GM19463 (cell line): Measurements from ENCODE around the gene RABEP2.
"Not testable (repeated sequence)": the region's sequence is repeated elsewhere in the genome, so short reads cannot be mapped to it uniquely, and the experiment has no call there.

Experiments
- ATAC-seq: cut with Tn5 transposase; IDR thresholded peaks from one replicate; pipeline ENCODE4 v1.9.1; 2021; ENCODE audit warnings: mild to moderate bottlenecking, moderate library complexity; ENCODE audit not compliant: unreplicated experiment

RABEP2 gene

DNA sequence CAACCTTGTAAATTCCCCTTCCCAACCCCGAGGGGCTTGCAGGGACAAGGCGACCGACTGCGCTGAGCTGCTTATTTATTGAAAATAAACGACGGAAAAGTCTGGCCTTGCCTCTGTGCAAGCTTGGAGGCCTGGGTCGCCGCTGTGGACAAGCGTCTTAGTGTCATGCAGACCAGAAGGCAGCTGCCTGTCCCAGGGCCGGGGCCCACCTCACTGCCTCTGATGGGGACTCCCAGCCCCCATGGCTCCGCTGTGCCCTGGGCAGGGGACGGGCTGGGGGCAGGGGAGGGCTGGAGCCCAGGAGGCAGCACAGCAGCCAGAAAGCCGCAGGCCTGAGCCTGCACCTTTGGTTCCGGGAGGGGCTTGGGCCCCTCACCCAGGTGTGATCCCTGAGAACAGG, 20.7 kb downstream of the RABEP2 start:
- no peak for ATAC-seq

DNA sequence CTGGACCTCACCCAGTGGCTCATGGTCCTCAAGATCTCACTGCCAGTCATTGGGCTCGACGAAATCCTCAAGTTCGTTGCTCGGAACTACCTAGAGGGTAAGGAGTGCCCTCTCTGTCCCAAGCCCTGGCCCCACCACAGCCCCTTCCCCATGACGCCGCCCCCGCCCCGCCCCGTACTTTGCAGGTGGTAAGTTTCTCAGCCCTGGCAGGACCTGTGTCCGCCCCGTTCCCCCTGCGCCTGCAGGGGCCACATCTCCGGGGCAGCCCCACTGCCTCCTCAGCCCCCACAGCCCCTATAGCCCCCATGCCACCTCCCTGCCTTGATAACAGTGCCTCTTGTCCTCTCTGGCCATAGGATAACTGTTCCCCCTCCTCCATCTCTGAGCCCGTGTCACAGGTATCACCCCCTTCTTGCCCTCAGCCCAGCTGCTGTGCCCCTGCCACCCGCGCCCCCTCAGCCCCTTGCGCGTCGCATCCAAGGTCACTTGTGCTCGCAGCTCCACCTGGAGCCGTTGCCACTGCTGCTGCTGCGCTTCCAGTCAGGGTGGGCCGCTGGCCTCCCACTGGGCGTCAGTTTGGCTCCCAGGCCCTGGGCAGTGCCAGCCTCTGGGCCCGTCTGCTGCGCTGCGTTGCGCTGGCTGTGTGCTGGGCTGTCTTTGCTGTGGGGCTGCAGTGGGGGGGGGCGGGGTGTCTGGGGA, 21.5 kb downstream of the RABEP2 start:
- no peak for ATAC-seq

DNA sequence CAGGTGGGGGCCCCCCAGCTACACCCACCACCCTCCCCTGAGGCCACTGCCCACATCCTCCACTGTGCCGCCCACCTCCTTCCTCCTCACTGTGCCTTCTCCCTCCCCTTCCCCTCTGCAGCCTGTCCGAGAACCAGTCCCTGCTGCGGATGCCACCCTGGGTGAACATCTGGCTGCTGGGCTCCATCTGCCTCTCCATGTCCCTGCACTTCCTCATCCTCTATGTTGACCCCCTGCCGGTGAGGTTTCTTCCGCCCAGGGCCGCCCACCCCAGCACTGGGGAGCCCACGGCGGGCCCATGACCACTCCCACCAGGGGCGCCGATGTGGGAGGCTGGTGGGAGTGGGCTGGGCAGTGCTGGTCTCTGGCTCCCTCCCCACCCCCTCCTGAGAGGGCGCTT, 22.1 kb downstream of the RABEP2 start:
- no peak for ATAC-seq

DNA sequence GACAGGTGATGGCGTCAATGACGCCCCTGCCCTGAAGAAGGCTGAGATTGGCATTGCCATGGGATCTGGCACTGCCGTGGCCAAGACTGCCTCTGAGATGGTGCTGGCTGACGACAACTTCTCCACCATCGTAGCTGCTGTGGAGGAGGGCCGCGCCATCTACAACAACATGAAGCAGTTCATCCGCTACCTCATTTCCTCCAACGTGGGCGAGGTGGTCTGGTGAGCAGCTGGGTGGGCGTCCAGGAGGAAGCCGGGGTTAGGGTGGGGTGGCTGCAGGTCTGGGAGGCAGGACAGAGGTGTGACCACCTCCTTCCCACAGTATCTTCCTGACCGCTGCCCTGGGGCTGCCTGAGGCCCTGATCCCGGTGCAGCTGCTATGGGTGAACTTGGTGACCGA, 23.2 kb downstream of the RABEP2 start:
- no peak for ATAC-seq

DNA sequence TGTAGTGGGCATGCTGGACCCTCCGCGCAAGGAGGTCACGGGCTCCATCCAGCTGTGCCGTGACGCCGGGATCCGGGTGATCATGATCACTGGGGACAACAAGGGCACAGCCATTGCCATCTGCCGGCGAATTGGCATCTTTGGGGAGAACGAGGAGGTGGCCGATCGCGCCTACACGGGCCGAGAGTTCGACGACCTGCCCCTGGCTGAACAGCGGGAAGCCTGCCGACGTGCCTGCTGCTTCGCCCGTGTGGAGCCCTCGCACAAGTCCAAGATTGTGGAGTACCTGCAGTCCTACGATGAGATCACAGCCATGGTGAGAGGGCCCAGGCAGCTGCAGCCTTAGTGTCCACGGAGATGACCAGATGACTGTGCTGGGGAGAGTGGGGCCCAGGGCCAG, 24.4 kb downstream of the RABEP2 start:
- no peak for ATAC-seq

DNA sequence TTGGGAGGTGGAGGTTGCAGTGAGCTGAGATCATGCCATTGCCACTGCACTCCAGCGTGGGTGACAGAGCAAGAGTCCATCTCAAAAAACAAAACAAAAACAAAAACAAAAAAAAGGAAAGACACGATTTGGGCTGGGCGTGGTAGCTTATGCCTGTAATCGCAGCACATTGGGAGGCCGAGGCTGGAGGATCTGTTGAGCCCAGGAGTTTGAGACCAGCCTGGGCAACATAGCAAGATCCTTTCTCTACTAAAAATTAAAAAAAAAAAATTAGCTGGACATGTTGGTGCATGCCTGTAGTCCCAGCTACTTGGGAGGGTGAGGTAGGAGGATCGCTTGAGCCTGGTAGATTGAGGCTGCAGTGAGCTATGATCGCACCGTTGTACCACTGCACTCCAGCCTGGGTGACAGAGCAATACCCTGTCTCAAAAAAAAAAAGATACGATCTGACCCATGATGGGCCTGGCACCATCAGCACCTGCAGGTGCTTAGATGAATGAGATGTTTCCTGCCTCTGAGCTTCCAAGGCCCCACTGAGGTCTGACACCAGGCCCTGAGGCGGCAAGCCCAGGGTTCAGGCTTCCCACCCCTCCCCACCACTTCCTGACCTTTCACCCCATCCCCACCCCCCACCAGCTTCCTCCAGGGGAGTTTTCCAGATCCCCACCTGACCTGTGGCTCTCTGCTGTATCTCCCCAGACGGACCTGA, 25.0 kb downstream of the RABEP2 start:
- no peak for ATAC-seq

DNA sequence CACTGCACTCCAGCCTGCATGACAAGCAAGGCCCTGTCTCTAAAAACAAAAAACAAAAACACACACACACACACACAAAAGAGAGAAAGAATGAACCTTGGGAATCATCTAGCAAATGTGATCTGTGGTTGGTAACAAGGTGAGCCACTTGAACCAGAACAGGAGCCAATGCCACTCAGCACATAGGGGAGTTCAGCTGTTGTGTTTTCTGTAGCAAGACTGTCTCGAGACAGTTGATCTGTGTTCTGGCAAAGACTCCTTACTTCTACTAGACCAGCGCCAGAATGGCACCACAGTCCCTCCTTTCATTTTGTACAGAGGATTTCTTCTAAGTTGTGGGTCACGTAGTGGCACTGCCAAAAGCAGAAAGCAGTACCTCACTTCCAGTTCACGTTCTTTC, 26.1 kb downstream of the RABEP2 start:
- ATAC-seq, result no peak

DNA sequence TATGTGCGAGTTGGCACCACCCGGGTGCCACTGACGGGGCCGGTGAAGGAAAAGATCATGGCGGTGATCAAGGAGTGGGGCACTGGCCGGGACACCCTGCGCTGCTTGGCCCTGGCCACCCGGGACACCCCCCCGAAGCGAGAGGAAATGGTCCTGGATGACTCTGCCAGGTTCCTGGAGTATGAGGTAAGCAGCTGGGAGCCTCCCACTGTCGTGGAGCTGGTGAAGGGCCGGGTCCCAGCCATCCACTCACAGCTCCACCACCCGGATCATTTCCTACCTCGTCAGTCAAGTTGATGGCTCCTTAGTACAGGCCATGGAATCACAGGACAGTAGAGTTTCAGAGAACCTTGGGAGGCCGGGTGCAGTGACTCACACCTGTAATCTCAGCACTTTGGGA, 26.8 kb downstream of the RABEP2 start:
- no peak for ATAC-seq

DNA sequence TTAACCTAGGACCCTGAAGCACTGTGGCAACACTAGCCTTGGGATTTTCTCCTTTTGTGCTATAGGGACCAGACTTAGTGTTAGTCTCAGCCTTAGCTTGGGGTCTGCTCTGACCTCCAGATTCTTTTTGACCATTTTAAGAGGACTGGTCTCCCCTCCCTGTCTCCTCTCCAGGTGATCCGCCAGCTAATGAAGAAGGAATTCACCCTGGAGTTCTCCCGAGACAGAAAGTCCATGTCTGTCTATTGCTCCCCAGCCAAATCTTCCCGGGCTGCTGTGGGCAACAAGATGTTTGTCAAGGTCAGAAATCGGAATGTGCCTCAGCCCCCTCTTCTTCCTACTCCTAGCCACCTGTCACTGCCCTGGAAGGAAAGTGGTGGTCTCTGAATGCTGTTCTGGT, 27.2 kb downstream of the RABEP2 start:
- no peak for ATAC-seq

DNA sequence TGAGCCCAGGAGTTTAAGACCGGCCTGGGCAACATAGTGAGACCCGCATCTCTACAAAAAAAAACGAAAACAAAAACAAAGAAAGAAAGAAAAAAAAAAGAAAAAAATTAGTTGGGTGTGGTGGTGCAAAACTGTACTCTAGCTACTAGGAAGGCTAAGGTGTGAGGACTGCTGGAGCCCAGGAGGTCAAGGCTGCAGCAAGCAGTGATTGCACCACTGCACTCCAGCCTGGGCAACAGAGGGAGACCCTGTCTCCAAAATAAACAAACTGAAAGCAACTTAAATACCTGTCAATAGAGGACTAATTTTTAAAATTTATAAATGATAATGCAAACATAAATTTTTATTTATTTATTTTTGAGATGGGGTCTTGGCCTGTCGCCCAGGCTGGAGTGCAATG, 29.4 kb downstream of the RABEP2 start:
- ATAC-seq, result no peak

DNA sequence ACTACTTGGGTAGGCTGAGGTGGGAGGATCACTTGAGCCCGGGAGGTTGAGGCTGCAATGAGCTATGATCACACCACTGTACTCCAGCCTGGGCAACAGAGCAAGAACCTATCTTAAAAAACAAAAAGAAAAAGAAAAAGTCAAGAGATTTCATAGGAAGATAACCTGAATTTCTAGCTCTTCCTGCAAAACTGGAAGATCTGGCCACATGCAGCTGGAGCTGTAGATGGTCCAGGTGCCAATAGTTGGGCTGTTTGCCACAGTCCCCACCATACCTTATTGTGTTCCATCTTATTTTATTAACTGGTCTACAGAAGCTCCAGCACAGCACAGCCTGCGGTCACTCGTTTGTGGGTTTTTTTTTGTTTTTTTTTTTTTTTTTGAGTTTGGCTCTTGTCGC, 31.7 kb downstream of the RABEP2 start:
- ATAC-seq, result no peak

DNA sequence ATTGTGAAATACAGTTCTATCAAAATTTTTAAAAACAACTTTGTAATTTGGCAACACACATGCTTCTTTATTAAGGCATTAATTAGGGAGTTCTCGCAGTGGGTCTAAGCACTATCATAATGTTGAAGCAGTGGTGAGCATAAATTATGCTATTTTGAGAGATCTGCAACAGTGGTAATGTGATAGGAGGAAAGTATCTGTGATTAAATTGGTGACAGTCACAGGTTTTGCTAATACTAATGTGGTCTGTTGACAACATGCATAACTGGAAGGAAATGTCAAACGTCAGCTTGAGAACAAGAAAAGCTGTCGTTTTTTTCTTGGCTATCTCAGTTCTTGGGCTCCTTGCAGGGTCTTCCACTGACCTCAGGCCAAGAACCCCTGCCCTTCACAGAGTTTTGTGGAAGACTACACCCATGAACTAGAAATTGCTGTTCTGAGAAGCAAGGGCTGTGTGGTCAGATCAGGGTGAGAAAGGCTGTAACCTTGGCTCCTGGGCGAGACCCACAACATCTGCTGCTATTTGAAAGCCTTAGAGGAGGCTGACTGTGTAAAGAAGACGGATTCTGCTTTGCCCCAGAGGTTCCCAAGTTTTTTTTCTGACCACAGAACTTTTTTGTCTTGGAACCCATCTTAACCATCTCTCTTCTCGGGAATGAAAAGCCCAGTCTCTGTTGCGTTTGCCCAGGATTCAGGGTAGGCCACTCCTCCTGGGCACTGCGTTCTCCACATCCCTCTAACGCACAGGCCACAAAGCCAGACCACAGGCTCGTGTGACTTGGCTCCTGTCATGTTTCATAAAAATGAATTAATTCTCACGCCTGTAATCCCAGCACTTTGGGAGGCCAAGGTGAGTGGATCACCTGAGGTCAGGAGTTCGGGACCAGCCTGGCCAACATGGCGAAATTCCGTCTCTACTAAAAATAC, 32.8 kb downstream of the RABEP2 start:
- no peak for ATAC-seq

DNA sequence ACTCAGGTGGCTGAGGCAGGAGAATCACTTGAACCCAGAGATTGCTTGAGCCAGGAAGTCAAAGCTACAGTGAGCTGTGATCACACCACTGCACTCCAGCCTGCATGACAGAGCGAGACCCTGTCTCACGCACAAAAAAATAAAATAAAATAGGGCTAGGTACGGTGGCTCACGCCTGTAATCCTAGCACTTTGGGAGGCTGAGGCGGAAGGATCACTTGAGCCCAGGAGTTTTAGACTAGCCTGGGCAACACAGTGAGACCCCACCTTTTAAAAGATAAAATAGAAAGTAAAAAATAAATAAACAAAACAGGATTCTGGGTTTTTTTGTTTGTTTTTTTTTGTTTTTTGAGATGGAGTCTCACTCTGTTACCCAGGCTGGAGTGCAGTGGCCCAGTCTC, 34.7 kb downstream of the RABEP2 start:
- not testable (repeated sequence) for ATAC-seq

DNA sequence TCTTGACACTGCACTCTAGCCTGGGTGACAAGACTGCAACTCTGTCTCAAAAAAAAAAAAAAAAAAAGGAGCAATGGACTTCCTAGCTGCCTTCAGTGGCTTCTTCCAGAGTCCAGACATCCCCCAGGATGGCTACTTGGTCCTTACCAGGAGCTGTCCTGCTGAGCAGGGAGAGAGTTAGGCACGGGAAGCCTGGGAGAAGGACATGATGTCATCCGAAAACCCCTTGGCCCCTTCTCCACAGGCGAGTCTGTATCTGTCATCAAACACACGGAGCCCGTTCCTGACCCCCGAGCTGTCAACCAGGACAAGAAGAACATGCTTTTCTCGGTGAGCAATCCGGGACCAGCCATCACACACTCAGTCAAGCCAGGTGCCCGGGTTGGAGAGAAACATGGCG, 38.1 kb downstream of the RABEP2 start:
- no peak for ATAC-seq

DNA sequence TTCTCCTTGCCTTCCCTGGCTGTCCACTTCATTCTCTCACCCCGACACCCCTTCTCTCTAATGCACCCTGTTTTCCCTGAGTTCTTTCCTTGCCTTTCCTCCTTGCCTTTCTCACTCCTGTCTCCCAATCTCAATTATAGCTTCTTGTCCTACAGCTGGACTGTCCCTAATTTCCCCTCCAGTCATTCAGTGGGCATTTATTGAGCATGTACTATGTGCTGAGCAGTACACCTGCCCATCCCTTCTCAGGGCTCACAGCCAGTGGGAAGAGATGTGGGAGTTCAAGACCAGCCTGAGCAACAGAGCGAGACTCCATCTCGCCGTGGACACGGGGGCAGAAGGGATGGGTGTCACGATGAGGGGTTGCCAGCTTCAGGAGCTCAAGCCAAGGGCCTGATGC, 41.0 kb downstream of the RABEP2 start:
- ATAC-seq, result no peak

DNA sequence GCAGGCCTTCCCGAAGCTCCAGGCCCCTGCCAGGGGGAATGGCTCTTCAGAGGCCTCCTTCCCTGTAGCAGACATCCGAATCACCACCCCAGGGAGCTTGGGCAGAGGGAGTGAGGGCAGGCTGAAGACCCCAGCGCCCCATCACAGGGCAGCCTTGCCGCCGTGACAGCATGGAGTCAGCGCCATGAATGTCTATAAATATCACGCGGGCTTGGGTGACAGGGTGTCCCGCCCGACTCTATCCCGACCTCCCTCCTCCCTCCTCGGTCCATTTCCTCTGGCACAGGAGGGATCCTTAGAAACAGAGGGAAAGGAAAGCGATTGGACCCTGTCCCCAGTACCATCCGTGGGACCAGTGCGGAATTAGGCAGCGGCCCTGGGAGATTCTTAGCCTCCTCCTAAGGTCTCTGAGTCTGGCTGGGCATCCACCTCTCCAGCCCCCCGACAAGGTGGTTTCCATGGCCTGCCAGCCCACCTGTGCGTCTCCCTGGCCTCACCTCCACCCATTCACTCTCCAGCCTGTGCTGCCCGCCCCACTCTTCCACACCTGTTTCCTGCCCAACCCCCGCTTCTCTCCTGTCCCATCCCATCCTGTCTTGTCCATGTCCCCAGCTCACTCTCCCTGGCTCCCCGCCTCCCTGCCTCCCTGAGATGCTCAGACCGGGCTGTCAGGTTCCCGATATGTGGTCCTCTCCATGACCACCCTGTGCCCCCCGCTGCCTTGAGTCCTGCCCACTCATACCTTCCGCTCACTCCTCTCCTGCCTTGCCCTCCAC, 41.6 kb downstream of the RABEP2 start:
- ATAC-seq, result no peak

DNA sequence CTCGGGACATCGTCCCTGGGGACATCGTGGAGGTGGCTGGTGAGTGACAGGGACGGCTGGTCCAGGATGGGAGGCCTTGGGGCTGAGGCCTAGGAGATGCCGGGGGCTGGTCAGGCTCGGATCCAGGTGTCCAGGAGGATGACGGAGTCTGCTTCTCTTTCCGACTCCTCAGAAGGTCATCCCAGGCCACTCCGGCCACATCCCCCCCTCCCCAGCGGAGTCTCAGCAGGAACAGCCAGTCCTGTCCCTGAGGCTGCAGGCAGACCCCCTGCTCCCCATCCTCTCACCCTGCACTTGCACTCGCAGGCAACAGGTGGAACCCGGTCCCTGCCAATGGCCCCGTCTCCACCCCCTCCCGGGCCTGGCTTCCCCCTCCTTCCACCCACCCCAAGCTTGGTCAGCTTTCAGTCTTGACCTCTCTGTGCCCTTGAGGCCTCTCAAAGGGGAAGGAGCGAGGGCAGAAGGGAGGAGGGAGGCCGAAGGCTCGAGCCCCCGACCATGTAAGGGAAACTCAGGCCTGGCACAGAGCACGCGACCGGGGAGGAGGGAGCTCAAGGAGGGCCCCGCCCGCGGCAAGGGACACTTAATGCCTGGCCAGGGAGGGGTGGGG, 42.4 kb downstream of the RABEP2 start:
- no peak for ATAC-seq

DNA sequence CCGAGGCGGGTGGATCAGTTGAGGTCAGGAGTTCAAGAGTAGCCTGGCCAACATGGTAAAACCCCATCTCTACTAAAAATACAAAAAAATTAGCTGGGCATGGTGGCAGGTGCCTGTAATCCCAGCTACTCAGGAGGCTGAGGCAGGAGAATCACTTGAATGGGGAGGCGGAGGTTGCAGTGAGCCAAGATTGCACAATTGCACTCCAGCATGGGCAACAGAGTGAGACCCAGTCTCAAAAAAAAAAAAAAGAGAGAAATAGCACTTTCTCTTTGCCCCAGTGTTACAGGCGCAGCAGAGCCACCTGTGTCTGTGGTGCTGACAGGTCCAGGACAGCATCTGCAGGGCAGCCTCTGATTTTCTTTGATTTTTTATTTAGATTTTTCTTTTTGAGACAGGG, 43.5 kb downstream of the RABEP2 start:
- not testable (repeated sequence) for ATAC-seq

DNA sequence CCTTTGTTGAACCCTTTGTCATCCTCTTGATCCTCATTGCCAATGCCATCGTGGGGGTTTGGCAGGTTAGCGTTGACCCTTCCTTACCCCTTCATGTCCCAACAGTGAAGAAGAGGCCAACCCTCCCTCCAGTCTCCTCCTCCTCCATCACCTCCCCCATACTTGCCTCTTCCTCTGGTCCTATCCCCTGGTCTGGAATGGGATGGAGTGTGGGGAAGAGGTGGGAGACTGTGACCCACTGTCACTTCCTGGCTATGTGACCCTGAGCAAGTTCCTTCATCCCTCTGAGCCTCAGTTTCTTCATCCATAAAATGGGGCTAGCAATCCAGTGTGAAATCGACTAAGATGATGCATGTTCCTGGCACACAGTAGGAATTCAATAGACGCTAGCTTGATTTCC, 44.1 kb downstream of the RABEP2 start:
- ATAC-seq, result no peak

DNA sequence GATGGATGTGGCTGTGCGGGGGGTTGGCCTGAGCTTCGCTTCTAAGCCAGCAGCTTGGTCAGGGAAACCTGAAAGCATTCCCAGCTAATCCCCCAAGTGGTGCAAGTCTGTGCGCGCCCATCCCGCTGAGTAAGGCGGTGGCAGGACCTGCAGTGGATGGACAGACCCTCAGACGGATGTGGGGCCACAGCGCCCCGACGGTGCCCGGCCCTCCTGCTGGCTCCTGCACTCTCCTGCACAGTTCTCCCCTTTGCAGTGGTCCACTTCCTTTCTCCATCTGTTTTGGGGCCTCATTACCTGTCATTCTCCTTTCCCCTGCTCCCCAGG, 44.5 kb downstream of the RABEP2 start:
- ATAC-seq, result no peak
